Sigmoid colon (tissue), 7 donors: Measurements from ENCODE around the gene ABHD5. TPM values are rescaled to one million over a fixed set of nuclear protein-coding genes. Genes with fewer than 3 reads are reported as not detected.

Experiments
- DNase-seq: peaks from one replicate; pipeline ENCODE4 v3.0.0-alpha.2; 2019
- H3K27ac ChIP-seq, 4 donors: fragments of 200-600 bp; sonication (generic); one replicate each; pipeline ENCODE4 v1.5.1; 2016 to 2019; ENCODE audit warnings: mild to moderate bottlenecking in 1 of 4
- H3K27me3 ChIP-seq, 3 donors: fragments of 200-600 bp; sonication (generic); one replicate each; pipeline ENCODE4 v1.5.1; 2019; ENCODE audit warnings: mild to moderate bottlenecking in 1 of 3
- H3K36me3 ChIP-seq, 4 donors: fragments of 200-600 bp; sonication (generic); one replicate each; pipeline ENCODE4 v1.5.1; 2016 to 2019
- H3K4me1 ChIP-seq, 4 donors: fragments of 200-600 bp; sonication (generic); one replicate each; pipeline ENCODE4 v1.5.1; 2017 to 2019
- H3K4me3 ChIP-seq, 4 donors: fragments of 200-600 bp; sonication (generic); one replicate each; pipeline ENCODE4 v1.5.1; 2017 to 2019; ENCODE audit warnings: mild to moderate bottlenecking in 2 of 4, moderate library complexity in 1 of 4
- H3K9me3 ChIP-seq, 4 donors: fragments of 200-600 bp in 3 of 4; sonication (generic) in 3 of 4; one replicate each; pipeline versions ENCODE4 v1.5.1 to v1.6.1; 2013 to 2019
- CTCF ChIP-seq, 4 experiments: fragments of 450-650 bp in 3 of 4; fragments of 200-600 bp in 1 of 4; IDR thresholded peaks; one replicate each; pipeline ENCODE4 v1.5.1; 2016 to 2019; ENCODE audit warnings: antibody characterized with exemption in 4 of 4, mild to moderate bottlenecking in 3 of 4, moderate library complexity in 2 of 4
- EP300 ChIP-seq, 4 donors: sonication (generic); formaldehyde crosslinking; IDR thresholded peaks; one replicate each; pipeline ENCODE4 v1.6.1; 2017; ENCODE audit warnings: antibody characterized with exemption in 4 of 4
- POLR2A ChIP-seq, 2 donors: fragments of 450-650 bp; IDR thresholded peaks; one replicate each; pipeline ENCODE4 v1.6.1; 2016; ENCODE audit warnings: antibody characterized with exemption in 2 of 2, mild to moderate bottlenecking in 2 of 2, moderate library complexity in 2 of 2
- POLR2AphosphoS5 ChIP-seq, 4 donors: sonication (generic); formaldehyde crosslinking; IDR thresholded peaks; one replicate each; pipeline ENCODE4 v1.6.1; 2017; ENCODE audit warnings: antibody characterized with exemption in 4 of 4
- WGBS, 2 donors: extraction: QIAGEN DNeasy Blood & Tissue Kit; methylation state at CpG; one replicate each; pipeline ENCODE4 v1.1.7; 2013; 5-methylcytosine and 5-hydroxymethylcytosine counted together
- intact Hi-C: fragments of 100-400 bp; cut with DNase I; formaldehyde crosslinking; loops from one replicate; pipeline ENCODE4 v1.15.1; 2023
- polyA plus RNA-seq, 3 donors: library from polyadenylated mRNA; stranded (reverse); fragments of 200-250 nt; gene quantifications; one replicate each; pipeline ENCODE4 v1.2.3, GENCODE V29; 2013
- total RNA-seq, 4 donors: library from RNA; depleted of rRNA; stranded (reverse); fragments of >200 nt; gene quantifications; one replicate each; pipeline ENCODE4 v1.1.0, GENCODE V29; 2016
- donor health status: healthy with polysubstance abuse.
- donor health status: Bipolar disorder and iron deficiency.
- donor health status: healthy.

ABHD5 gene
- total and polyA plus RNA-seq, 7 donors: 11.1 to 48.3 (median 22.2) TPM

- intact Hi-C loops: no loop called here
- TF ChIP-seq POLR2AphosphoS5 (IDR thresholded peaks at IDR 0.05) (no peak), CTCF (IDR thresholded peaks at IDR 0.05) (no peak), POLR2A (IDR thresholded peaks at IDR 0.05) (no peak), EP300 (IDR thresholded peaks at IDR 0.05) (no peak)
Measured at GRCh38 chr3:43764471-43764870, 73.7 kb downstream of the ABHD5 start.

GRCh38 chr3:43765521-43765971, 74.8 kb downstream of the ABHD5 start:
- H3K4me1 ChIP-seq: peaks cover 0 to 19% (median 17%) of the 10 kb centered on the region in 4 donors
- H3K9me3 ChIP-seq: no peaks in the 10 kb centered on the region
- no peak overlapping the region for H3K27ac ChIP-seq
- no peak for DNase-seq
- intact Hi-C loops: loop anchor here (5.0 kb wide), 1 partner anchor 432 kb away; no protein-coding TSS in a partner anchor
- no peaks in the 10 kb centered on the region for H3K27me3 ChIP-seq
- TF ChIP-seq EP300 (IDR thresholded peaks at IDR 0.05) (no peak), CTCF (IDR thresholded peaks at IDR 0.05) (no peak), POLR2A (IDR thresholded peaks at IDR 0.05) (no peak), POLR2AphosphoS5 (IDR thresholded peaks at IDR 0.05) (no peak)
- H3K4me3 ChIP-seq: no peak overlapping the region
- WGBS, 2 donors: 89 to 90% methylated on average over 4 of the region's 4 CpGs
- H3K36me3 ChIP-seq: no peaks in the 10 kb centered on the region

More at GRCh38 chr3:43764471-43764870, 73.7 kb downstream of the ABHD5 start:
- peaks cover 0 to 16% (median 9%) of the 10 kb centered on the region in 4 donors for H3K4me1 ChIP-seq
- DNase-seq: no peak
- H3K27ac ChIP-seq: no peak overlapping the region
- no peaks in the 10 kb centered on the region for H3K27me3 ChIP-seq
- no peak overlapping the region for H3K4me3 ChIP-seq
- no peaks in the 10 kb centered on the region for H3K36me3 ChIP-seq
- WGBS, 2 donors: 94% methylated on average over 2 of the region's 2 CpGs
- no peaks in the 10 kb centered on the region for H3K9me3 ChIP-seq

GRCh38 chr3:43766672-43767465, 76.1 kb downstream of the ABHD5 start:
- DNase-seq: no peak
- Histone ChIP-seq H3K4me3 (no peak overlapping the region), H3K4me1 (peaks cover 0 to 19% (median 18%) of the 10 kb centered on the region in 4 donors), H3K36me3 (no peaks in the 10 kb centered on the region), H3K9me3 (no peaks in the 10 kb centered on the region), H3K27me3 (no peaks in the 10 kb centered on the region), H3K27ac (no peak overlapping the region)
- TF ChIP-seq POLR2A (IDR thresholded peaks at IDR 0.05) (no peak), POLR2AphosphoS5 (IDR thresholded peaks at IDR 0.05) (no peak), EP300 (IDR thresholded peaks at IDR 0.05) (no peak), CTCF (IDR thresholded peaks at IDR 0.05) (no peak)
- intact Hi-C loops: loop anchor here (5.0 kb wide), 1 partner anchor 430 kb away; no protein-coding TSS in a partner anchor
- WGBS, 2 donors: 46 to 59% methylated on average over 2 of the region's 2 CpGs

GRCh38 chr3:43768381-43768973, 77.7 kb downstream of the ABHD5 start:
- WGBS, 2 donors: 64 to 71% methylated on average over 5 of the region's 5 CpGs
- Histone ChIP-seq H3K27ac (peak overlapping the region in 2 of 4 donors; percentile 61 to 73), H3K4me3 (no peak overlapping the region), H3K9me3 (no peaks in the 10 kb centered on the region), H3K36me3 (no peaks in the 10 kb centered on the region), H3K4me1 (peaks cover 0 to 28% (median 20%) of the 10 kb centered on the region in 4 donors), H3K27me3 (no peaks in the 10 kb centered on the region)
- intact Hi-C loops: loop anchor here (5.0 kb wide), 1 partner anchor 429 kb away; no protein-coding TSS in a partner anchor
- peak; percentile 71 for DNase-seq
- no peak for TF ChIP-seq POLR2A (IDR thresholded peaks at IDR 0.05)
- TF ChIP-seq CTCF (IDR thresholded peaks at IDR 0.05): no peak
- TF ChIP-seq POLR2AphosphoS5 (IDR thresholded peaks at IDR 0.05): no peak
- no peak for TF ChIP-seq EP300 (IDR thresholded peaks at IDR 0.05)
